ENCODE data around the gene PLSCR2.
A peak's percentile ranks its signal among the peaks of the same experiment; 100 is the strongest.

Gene PLSCR2

GRCh38 chr3:146511402-146512134 is 42.2 kb upstream of the PLSCR2 start:
- H3K4me3 ChIP-seq (replicated peaks; ENCODE audit: insufficient read depth, low read length): no peak overlapping the region
- no peak overlapping the region for H3K27ac ChIP-seq (replicated peaks)
- no peak for DNase-seq (ENCODE audit: low read depth in 1 of 2, low spot score in 1 of 2)
- TF ChIP-seq SPI1 (IDR thresholded peaks at IDR 0.05; ENCODE audit: borderline replicate concordance, low read depth) (no peak), POLR2AphosphoS5 (IDR thresholded peaks at IDR 0.05; ENCODE audit: low read depth) (no peak), GABPA (IDR thresholded peaks at IDR 0.05; ENCODE audit: low read depth) (no peak), CTCF (IDR thresholded peaks at IDR 0.05; ENCODE audit: insufficient read depth, low read length) (no peak), REST (IDR thresholded peaks at IDR 0.05; ENCODE audit: insufficient replicate concordance, low read depth) (no peak)
- no peaks in the 10 kb centered on the region for H3K27me3 ChIP-seq (ENCODE audit: insufficient read depth, poor library complexity, severe bottlenecking)

- TF ChIP-seq REST (IDR thresholded peaks at IDR 0.05; ENCODE audit: insufficient replicate concordance, low read depth): no peak
- no peak for TF ChIP-seq POLR2AphosphoS5 (IDR thresholded peaks at IDR 0.05; ENCODE audit: low read depth)
- no peak for TF ChIP-seq GABPA (IDR thresholded peaks at IDR 0.05; ENCODE audit: low read depth)
- TF ChIP-seq CTCF (IDR thresholded peaks at IDR 0.05; ENCODE audit: insufficient read depth, low read length): no peak
- TF ChIP-seq SPI1 (IDR thresholded peaks at IDR 0.05; ENCODE audit: borderline replicate concordance, low read depth): no peak
- H3K4me3 ChIP-seq (replicated peaks; ENCODE audit: insufficient read depth, low read length): no peak overlapping the region
- no peaks in the 10 kb centered on the region for H3K27me3 ChIP-seq (ENCODE audit: insufficient read depth, poor library complexity, severe bottlenecking)
- DNase-seq (ENCODE audit: low read depth in 1 of 2, low spot score in 1 of 2): no peak
- H3K27ac ChIP-seq (replicated peaks): peak overlapping the region; percentile 6; the same call in 1 of the 2 replicates
Measured at GRCh38 chr3:146507331-146508120, 38.2 kb upstream of the PLSCR2 start.

DNA sequence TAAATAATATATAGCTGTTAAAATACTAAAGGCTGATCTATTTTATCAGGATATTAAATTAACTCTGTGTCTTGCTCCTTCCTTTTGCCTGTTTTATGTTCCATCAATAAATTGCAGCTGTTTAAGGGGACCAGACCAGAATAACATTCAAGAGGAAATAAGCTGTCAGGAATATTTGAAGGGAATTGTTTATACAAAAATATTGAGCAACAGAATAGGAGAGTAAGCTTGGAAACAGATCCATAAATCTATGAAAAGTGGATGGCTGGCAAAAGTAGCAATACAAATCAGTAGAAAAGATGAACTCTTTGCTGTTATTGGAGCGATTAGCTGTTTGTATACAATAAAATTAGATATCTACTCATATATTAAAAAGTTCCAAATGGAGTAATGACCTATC is 36.2 kb upstream of the PLSCR2 start:
- H3K4me3 ChIP-seq (replicated peaks; ENCODE audit: insufficient read depth, low read length): no peak overlapping the region

More for the DNA sequence above, 36.2 kb upstream of the PLSCR2 start:
- DNase-seq (ENCODE audit: low read depth in 1 of 2, low spot score in 1 of 2): no peak
- H3K27ac ChIP-seq (replicated peaks): no peak overlapping the region
- no peak for TF ChIP-seq SPI1 (IDR thresholded peaks at IDR 0.05; ENCODE audit: borderline replicate concordance, low read depth)
- TF ChIP-seq GABPA (IDR thresholded peaks at IDR 0.05; ENCODE audit: low read depth): no peak
- no peak for TF ChIP-seq POLR2AphosphoS5 (IDR thresholded peaks at IDR 0.05; ENCODE audit: low read depth)
- no peak for TF ChIP-seq REST (IDR thresholded peaks at IDR 0.05; ENCODE audit: insufficient replicate concordance, low read depth)
- TF ChIP-seq CTCF (IDR thresholded peaks at IDR 0.05; ENCODE audit: insufficient read depth, low read length): no peak
- no peaks in the 10 kb centered on the region for H3K27me3 ChIP-seq (ENCODE audit: insufficient read depth, poor library complexity, severe bottlenecking)

Measured in HL-60 (cell line).